Smooth muscle cell (in vitro differentiated cells): Measurements from ENCODE around the gene GORASP1. TPM values are rescaled to one million over a fixed set of nuclear protein-coding genes. Genes with fewer than 3 reads are reported as not detected.

ENCODE experiments used
- DNase-seq: peaks from one replicate; lab custom pipeline; 2025; ENCODE audit not compliant: unreplicated experiment; lab: John Stamatoyannopoulos, UW
- H2AFZ ChIP-seq: fragments of 200-600 bp; sonication (generic); 2 replicates; pipeline ENCODE4 v1.6.0; 2016; ENCODE audit warnings: antibody characterized with exemption, low read depth, mild to moderate bottlenecking
- H3F3A ChIP-seq: fragments of 200-600 bp; sonication (generic); 2 replicates; pipeline ENCODE4 v1.6.0; 2017; ENCODE audit warnings: antibody characterized with exemption, low read depth
- H3K27ac ChIP-seq: fragments of 200-600 bp; sonication (generic); 2 replicates; pipeline ENCODE4 v1.5.1; 2016; ENCODE audit warnings: low read depth, mild to moderate bottlenecking
- H3K27me3 ChIP-seq: fragments of 200-600 bp; sonication (generic); 2 replicates; pipeline ENCODE4 v1.6.1; 2016; ENCODE audit warnings: low read depth, mild to moderate bottlenecking
- H3K36me3 ChIP-seq: fragments of 200-600 bp; sonication (generic); 2 replicates; pipeline ENCODE4 v1.5.1; 2016; ENCODE audit warnings: low read depth
- H3K4me1 ChIP-seq: fragments of 200-600 bp; sonication (generic); 2 replicates; pipeline ENCODE4 v1.5.1; 2016; ENCODE audit warnings: low read depth
- H3K4me2 ChIP-seq: fragments of 200-600 bp; sonication (generic); 2 replicates; pipeline ENCODE4 v1.6.0; 2016; ENCODE audit warnings: mild to moderate bottlenecking
- H3K4me3 ChIP-seq: fragments of 200-600 bp; sonication (generic); 2 replicates; pipeline ENCODE4 v1.5.1; 2016; ENCODE audit warnings: mild to moderate bottlenecking
- H3K79me2 ChIP-seq: fragments of 200-600 bp; sonication (generic); 2 replicates; pipeline ENCODE4 v1.6.0; 2016; ENCODE audit warnings: low read depth, mild to moderate bottlenecking
- H3K9ac ChIP-seq: fragments of 200-600 bp; sonication (generic); 2 replicates; pipeline ENCODE4 v1.6.0; 2016; ENCODE audit warnings: low read depth
- H3K9me3 ChIP-seq: fragments of 200-600 bp; sonication (generic); replicated peaks from 2 replicates; pipeline ENCODE4 v1.5.1; 2016; ENCODE audit warnings: low read depth
- H4K20me1 ChIP-seq: fragments of 200-600 bp; sonication (generic); 2 replicates; pipeline ENCODE4 v1.6.0; 2016; ENCODE audit warnings: low read depth
- CTCF ChIP-seq: fragments of 200-600 bp; sonication (generic); IDR thresholded peaks from 2 replicates; pipeline ENCODE4 v1.5.1; 2017; ENCODE audit warnings: borderline replicate concordance, mild to moderate bottlenecking, antibody characterized with exemption; ENCODE audit not compliant: insufficient read depth, poor library complexity, severe bottlenecking
- WGBS: methylation state at CpG from one replicate; pipeline ENCODE4 v1.1.7; 2016; ENCODE audit warnings: low lambda C conversion rate; 5-methylcytosine and 5-hydroxymethylcytosine counted together
- polyA plus RNA-seq: library from polyadenylated mRNA; unstranded; fragments of >200 nt; fragmentation: Nextera tagmentation; extraction: Ambion mirVana; gene quantifications from 2 replicates; pipeline ENCODE4 v1.2.1, GENCODE V29; 2016
- total RNA-seq: library from RNA; depleted of rRNA; stranded (reverse); fragments of >200 nt; gene quantifications from 2 replicates; pipeline ENCODE4 v1.2.3, GENCODE V29; 2014

GORASP1 gene
- total RNA-seq (27.6 and 29.5 TPM in 2 replicates), polyA plus RNA-seq (41.6 and 57.0 TPM in 2 replicates)

- Histone ChIP-seq H3K9ac (peak within 1 kb of the TSS; percentile 95), H3F3A (no peaks in the 10 kb centered on the region), H3K4me3 (peak within 1 kb of the TSS; percentile 98), H3K27ac (peak within 1 kb of the TSS; percentile 92), H3K79me2 (peaks cover 43% of the 10 kb centered on the region), H3K4me2 (peak within 1 kb of the TSS; percentile 98), H3K4me1 (peaks cover 15% of the 10 kb centered on the region), H3K9me3 (no peaks in the 10 kb centered on the region), H4K20me1 (peaks cover 43% of the 10 kb centered on the region), H2AFZ (peak within 1 kb of the TSS; percentile 69), H3K27me3 (no peaks in the 10 kb centered on the region), H3K36me3 (no peaks in the 10 kb centered on the region)
- under 1% methylated on average over 73 of the region's 74 CpGs for WGBS
- DNase-seq, result peak; percentile 65
- no peak for TF ChIP-seq CTCF
Measured at GRCh38 chr3:39107388-39108199, at the start of gene GORASP1, which contains the start of gene TTC21A. Gene GORASP1 (minus strand): TSS chr3:39107627. CDS start chr3:39107541, 86 bp downstream. Gene TTC21A (plus strand): TSS chr3:39107680. CDS start chr3:39107838, 158 bp downstream.

DNA sequence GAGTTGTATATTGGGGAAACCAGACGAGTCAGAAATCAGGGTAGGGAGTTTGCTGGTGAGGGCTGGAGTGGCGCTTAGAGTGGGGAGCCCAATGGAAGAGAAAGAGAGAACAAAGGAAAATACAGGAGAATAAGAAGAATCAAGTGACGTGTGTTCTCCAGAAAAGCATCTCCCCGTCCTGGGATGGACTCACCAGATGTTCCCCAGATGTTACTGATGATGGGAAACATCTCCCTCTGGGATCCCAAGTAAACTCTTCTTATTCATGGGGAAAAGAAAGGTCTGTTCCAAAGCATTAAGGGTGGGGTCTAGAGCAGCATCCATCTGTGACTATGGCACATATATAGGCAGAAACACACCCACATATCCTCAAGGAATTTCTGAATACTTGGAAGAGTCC is 49.0 kb upstream of the GORASP1 start:
- Histone ChIP-seq H3K79me2 (peaks cover 17% of the 10 kb centered on the region), H3K27ac (peak overlapping the region; percentile 33), H3K4me2 (no peak overlapping the region), H2AFZ (peak overlapping the region; percentile 31), H3K27me3 (no peaks in the 10 kb centered on the region), H4K20me1 (peaks cover 19% of the 10 kb centered on the region), H3K36me3 (no peaks in the 10 kb centered on the region), H3K9ac (no peak overlapping the region), H3K9me3 (no peaks in the 10 kb centered on the region), H3F3A (peaks cover 16% of the 10 kb centered on the region), H3K4me3 (no peak overlapping the region), H3K4me1 (peaks cover 17% of the 10 kb centered on the region)
- 71% methylated on average over 4 of the region's 4 CpGs for WGBS
- DNase-seq, result no peak
- no peak for TF ChIP-seq CTCF

- Histone ChIP-seq H3K4me3 (peak overlapping the region; percentile 80), H3K27ac (peak overlapping the region; percentile 97)
Measured at GRCh38 chr3:39154280-39155021, 47.0 kb upstream of the GORASP1 start.

More at GRCh38 chr3:39154280-39155021, 47.0 kb upstream of the GORASP1 start:
- Histone ChIP-seq H3K36me3 (no peaks in the 10 kb centered on the region), H4K20me1 (peaks cover 38% of the 10 kb centered on the region), H3K4me2 (peak overlapping the region; percentile 77), H3K79me2 (peaks cover 32% of the 10 kb centered on the region), H2AFZ (no peak overlapping the region), H3K4me1 (peaks cover 30% of the 10 kb centered on the region), H3K9me3 (no peaks in the 10 kb centered on the region), H3K27me3 (no peaks in the 10 kb centered on the region), H3K9ac (peak overlapping the region; percentile 56), H3F3A (peaks cover 33% of the 10 kb centered on the region)
- WGBS, result 14% methylated on average over 18 of the region's 18 CpGs
- no peak for DNase-seq
- TF ChIP-seq CTCF, result no peak
